Astrocyte (in vitro differentiated cells and primary cell): ENCODE results near the gene SMG7. TPM values are rescaled to one million over a fixed set of nuclear protein-coding genes. Genes with fewer than 3 reads are reported as not detected.

Experiments used
- DNase-seq: peaks from one replicate; pipeline ENCODE4 v3.0.0-alpha.2; 2010; ENCODE audit warnings: low read depth
- FAIRE-seq: peaks from 2 replicates; lab custom pipeline; 2011; peaks lifted over from hg19 to GRCh38; lab: Jason Lieb, UNC
- H2AFZ ChIP-seq: 2 replicates; pipeline ENCODE4 v1.6.0; 2012; ENCODE audit warnings: low read depth, low read length, inconsistent platforms
- H3K27ac ChIP-seq: 2 replicates; pipeline ENCODE4 v1.5.1; 2011; ENCODE audit warnings: low read depth, low read length, inconsistent platforms
- H3K27me3 ChIP-seq: 2 replicates; pipeline ENCODE4 v1.6.0; 2011; ENCODE audit warnings: low read length, inconsistent platforms; ENCODE audit not compliant: insufficient read depth
- H3K36me3 ChIP-seq: 2 replicates; pipeline ENCODE4 v1.5.1; 2011; ENCODE audit warnings: low read length, inconsistent platforms; ENCODE audit not compliant: insufficient read depth
- H3K4me1 ChIP-seq: 2 replicates; pipeline ENCODE4 v1.5.1; 2011; ENCODE audit warnings: low read length, inconsistent platforms; ENCODE audit not compliant: insufficient read depth
- H3K4me2 ChIP-seq: 2 replicates; pipeline ENCODE4 v1.6.0; 2012; ENCODE audit warnings: low read length, inconsistent platforms
- H3K4me3 ChIP-seq: 2 replicates; pipeline ENCODE4 v1.5.1; 2011; ENCODE audit warnings: low read depth, mild to moderate bottlenecking, low read length, inconsistent platforms; ENCODE audit not compliant: insufficient read depth
- H3K79me2 ChIP-seq: 2 replicates; pipeline ENCODE4 v1.6.0; 2012; ENCODE audit warnings: mild to moderate bottlenecking, low read length, inconsistent platforms; ENCODE audit not compliant: insufficient read depth
- H3K9ac ChIP-seq: 2 replicates; pipeline ENCODE4 v1.6.0; 2012; ENCODE audit warnings: mild to moderate bottlenecking, low read length, inconsistent platforms
- H3K9me3 ChIP-seq: 2 replicates; pipeline ENCODE4 v1.5.1; 2012; ENCODE audit warnings: low read depth, mild to moderate bottlenecking, low read length, inconsistent platforms; ENCODE audit not compliant: insufficient read depth
- H4K20me1 ChIP-seq: 2 replicates; pipeline ENCODE4 v1.6.0; 2012; ENCODE audit warnings: low read length, inconsistent platforms; ENCODE audit not compliant: insufficient read depth
- H3K27ac Mint-ChIP-seq: one replicate; pipeline ENCODE4 v1.8.0; 2021; ENCODE audit warnings: mild to moderate bottlenecking, mixed read lengths; ENCODE audit not compliant: unreplicated experiment
- H3K27me3 Mint-ChIP-seq: one replicate; pipeline ENCODE4 v1.8.0; 2021; ENCODE audit warnings: low read depth, mixed read lengths; ENCODE audit not compliant: unreplicated experiment
- H3K36me3 Mint-ChIP-seq: one replicate; pipeline ENCODE4 v1.8.0; 2021; ENCODE audit warnings: low read depth, mixed read lengths; ENCODE audit not compliant: unreplicated experiment
- H3K4me1 Mint-ChIP-seq: one replicate; pipeline ENCODE4 v1.8.0; 2021; ENCODE audit warnings: low read depth, mixed read lengths; ENCODE audit not compliant: unreplicated experiment
- H3K4me3 Mint-ChIP-seq: one replicate; pipeline ENCODE4 v1.8.0; 2021; ENCODE audit warnings: mild to moderate bottlenecking, moderate library complexity, mixed read lengths; ENCODE audit not compliant: unreplicated experiment
- H3K9me3 Mint-ChIP-seq: one replicate; pipeline ENCODE4 v1.8.0; 2021; ENCODE audit warnings: mild to moderate bottlenecking, mixed read lengths; ENCODE audit not compliant: unreplicated experiment
- EZH2 ChIP-seq: IDR thresholded peaks from 2 replicates; pipeline ENCODE4 v1.6.1; 2012; ENCODE audit warnings: mild to moderate bottlenecking, low read length, inconsistent platforms; ENCODE audit not compliant: insufficient read depth
- total RNA-seq: library from RNA; stranded (reverse); gene quantifications from 2 replicates; pipeline ENCODE4 v1.2.1, GENCODE V29; 2021
- TF ChIP-seq, protein P1 (sequence below): IDR thresholded peaks from 2 replicates; pipeline ENCODE4 v1.5.1; 2011; ENCODE audit warnings: low read depth, mild to moderate bottlenecking, inconsistent platforms, low read length, moderate library complexity; ENCODE audit not compliant: insufficient read depth

The SMG7 gene
- total RNA-seq, 1 donor from 2014 or later, result 59.8 TPM

DNA sequence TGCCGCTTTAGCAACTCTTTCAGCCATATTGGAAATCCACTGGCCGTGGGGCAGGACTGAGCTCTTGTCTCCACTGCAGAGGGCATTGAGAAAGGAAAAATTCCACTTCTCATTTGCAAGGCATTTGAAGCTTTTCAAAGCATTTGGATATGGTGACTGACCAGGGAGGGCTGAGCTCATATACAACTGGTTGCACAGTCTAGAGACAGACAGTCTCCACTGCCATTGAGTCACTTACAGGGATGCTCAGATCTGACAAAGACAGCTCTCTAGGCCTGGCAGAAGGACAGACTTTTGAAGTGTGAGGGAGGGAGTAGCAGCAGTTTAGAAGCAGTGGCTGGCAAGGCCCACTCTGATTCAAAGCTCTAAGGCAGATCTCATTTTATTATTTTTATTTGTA is 93.7 kb downstream of the SMG7 start:
- H4K20me1 ChIP-seq, result no peaks in the 10 kb centered on the region
- Mint-ChIP-seq H3K36me3 (peaks cover 5% of the 10 kb centered on the region), H3K4me3 (no peak overlapping the region), H3K27me3 (no peaks in the 10 kb centered on the region), H3K9me3 (no peaks in the 10 kb centered on the region), H3K27ac (no peak overlapping the region), H3K4me1 (peaks cover 30% of the 10 kb centered on the region)
- H3K9ac ChIP-seq, result no peak overlapping the region
- DNase-seq, result no peak
- no peak overlapping the region for H3K4me2 ChIP-seq
- H3K4me3 ChIP-seq, result no peak overlapping the region
- H3K36me3 ChIP-seq, result no peaks in the 10 kb centered on the region
- no peak overlapping the region for H3K27ac ChIP-seq
- no peak for FAIRE-seq
- H3K79me2 ChIP-seq, result no peaks in the 10 kb centered on the region
- peaks cover 21% of the 10 kb centered on the region for H3K4me1 ChIP-seq
- H3K27me3 ChIP-seq, result no peaks in the 10 kb centered on the region
- no peak overlapping the region for H2AFZ ChIP-seq
- no peaks in the 10 kb centered on the region for H3K9me3 ChIP-seq
- no peak for TF ChIP-seq EZH2
- TF ChIP-seq, protein P1, sequence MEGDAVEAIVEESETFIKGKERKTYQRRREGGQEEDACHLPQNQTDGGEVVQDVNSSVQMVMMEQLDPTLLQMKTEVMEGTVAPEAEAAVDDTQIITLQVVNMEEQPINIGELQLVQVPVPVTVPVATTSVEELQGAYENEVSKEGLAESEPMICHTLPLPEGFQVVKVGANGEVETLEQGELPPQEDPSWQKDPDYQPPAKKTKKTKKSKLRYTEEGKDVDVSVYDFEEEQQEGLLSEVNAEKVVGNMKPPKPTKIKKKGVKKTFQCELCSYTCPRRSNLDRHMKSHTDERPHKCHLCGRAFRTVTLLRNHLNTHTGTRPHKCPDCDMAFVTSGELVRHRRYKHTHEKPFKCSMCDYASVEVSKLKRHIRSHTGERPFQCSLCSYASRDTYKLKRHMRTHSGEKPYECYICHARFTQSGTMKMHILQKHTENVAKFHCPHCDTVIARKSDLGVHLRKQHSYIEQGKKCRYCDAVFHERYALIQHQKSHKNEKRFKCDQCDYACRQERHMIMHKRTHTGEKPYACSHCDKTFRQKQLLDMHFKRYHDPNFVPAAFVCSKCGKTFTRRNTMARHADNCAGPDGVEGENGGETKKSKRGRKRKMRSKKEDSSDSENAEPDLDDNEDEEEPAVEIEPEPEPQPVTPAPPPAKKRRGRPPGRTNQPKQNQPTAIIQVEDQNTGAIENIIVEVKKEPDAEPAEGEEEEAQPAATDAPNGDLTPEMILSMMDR, result no peak

DNA sequence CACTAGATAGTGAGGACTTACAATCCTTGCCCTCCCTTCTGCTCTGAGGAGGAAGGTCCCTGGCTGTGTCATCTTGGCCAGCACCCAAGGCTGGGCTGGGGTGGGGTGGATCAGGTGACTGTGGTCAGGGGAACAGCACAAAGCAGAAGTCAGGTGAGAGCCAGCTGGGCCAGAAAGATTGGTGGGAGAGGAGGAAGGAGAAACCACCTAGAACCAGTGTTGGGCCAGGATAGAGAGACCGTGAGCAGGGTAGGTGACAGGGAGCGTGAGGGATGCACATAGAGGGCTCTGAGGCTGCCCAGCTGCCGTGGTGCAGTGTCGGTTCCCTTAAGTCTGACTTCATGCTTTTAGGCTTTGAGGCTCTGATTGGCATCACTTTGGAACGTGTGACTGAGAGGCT is 95.3 kb downstream of the SMG7 start:
- no peaks in the 10 kb centered on the region for H3K9me3 ChIP-seq
- H3K27ac ChIP-seq, result no peak overlapping the region
- no peaks in the 10 kb centered on the region for H4K20me1 ChIP-seq
- no peak overlapping the region for H2AFZ ChIP-seq
- no peaks in the 10 kb centered on the region for H3K79me2 ChIP-seq
- FAIRE-seq, result no peak
- no peaks in the 10 kb centered on the region for H3K9me3 Mint-ChIP-seq
- H3K27me3 ChIP-seq, result no peaks in the 10 kb centered on the region
- H3K27ac Mint-ChIP-seq, result peak overlapping the region; percentile 93
- peak overlapping the region; percentile 10 for H3K9ac ChIP-seq
- H3K4me2 ChIP-seq, result peak overlapping the region; percentile 35
- TF ChIP-seq, protein P1, result no peak
- no peak for TF ChIP-seq EZH2
- peaks cover 21% of the 10 kb centered on the region for H3K4me1 ChIP-seq
- peak; percentile 43 for DNase-seq
- H3K4me3 Mint-ChIP-seq, result no peak overlapping the region
- no peaks in the 10 kb centered on the region for H3K36me3 ChIP-seq
- peaks cover 30% of the 10 kb centered on the region for H3K4me1 Mint-ChIP-seq
- H3K27me3 Mint-ChIP-seq, result no peaks in the 10 kb centered on the region
- no peak overlapping the region for H3K4me3 ChIP-seq
- peaks cover 5% of the 10 kb centered on the region for H3K36me3 Mint-ChIP-seq

DNA sequence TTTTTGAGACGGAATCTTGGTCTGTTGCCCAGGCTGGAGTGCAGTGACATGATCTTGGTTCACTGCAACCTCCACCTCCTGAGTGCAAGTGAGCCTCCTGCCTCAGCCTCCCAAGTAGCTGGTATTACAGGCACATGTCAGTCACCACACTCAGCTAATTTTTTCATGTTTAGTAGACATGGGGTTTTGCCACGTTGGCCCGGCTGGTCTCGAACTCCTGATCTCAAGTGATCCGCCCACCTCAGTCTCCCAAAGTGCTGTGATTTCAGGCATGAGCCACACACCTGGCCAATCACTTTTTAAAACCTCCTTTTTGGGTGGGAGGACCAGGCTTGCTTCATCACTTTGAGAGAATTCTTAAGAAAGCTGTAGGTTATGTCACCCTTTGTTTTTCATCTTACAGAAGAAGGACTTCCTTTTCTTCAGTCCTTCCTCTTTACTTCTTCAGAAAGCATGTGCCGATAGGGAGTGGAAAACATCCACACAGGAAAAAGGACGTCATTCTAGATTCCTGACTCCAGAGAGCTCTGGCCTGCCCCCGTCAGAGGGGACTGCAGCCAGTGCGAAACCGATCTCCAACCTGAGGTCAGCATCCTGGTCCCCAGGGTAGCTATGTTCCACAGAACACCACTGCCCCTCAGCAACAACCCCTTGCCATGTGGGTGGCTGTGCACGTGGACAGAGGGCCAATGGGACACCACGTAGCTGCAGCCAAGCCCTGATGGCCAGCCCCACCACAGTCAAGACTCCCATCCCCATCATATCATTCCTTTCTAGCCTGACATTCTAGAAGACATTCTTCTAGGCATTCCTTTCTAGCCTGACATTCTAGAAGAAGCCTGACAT is 96.1 kb downstream of the SMG7 start:
- Mint-ChIP-seq H3K27me3 (no peaks in the 10 kb centered on the region), H3K4me1 (peaks cover 30% of the 10 kb centered on the region), H3K4me3 (peak overlapping the region; percentile 31), H3K36me3 (no peaks in the 10 kb centered on the region), H3K27ac (peak overlapping the region; percentile 98), H3K9me3 (peaks cover 1% of the 10 kb centered on the region)
- H3K27me3 ChIP-seq, result no peaks in the 10 kb centered on the region
- peak; percentile 24 for DNase-seq
- no peak for TF ChIP-seq EZH2
- TF ChIP-seq, protein P1, result no peak
- peak overlapping the region; percentile 54 for H3K4me2 ChIP-seq
- no peak overlapping the region for H2AFZ ChIP-seq
- peak overlapping the region; percentile 41 for H3K9ac ChIP-seq
- peak overlapping the region; percentile 51 for H3K27ac ChIP-seq
- H3K36me3 ChIP-seq, result no peaks in the 10 kb centered on the region
- FAIRE-seq, result no peak
- no peak overlapping the region for H3K4me3 ChIP-seq
- peaks cover 21% of the 10 kb centered on the region for H3K4me1 ChIP-seq
- no peaks in the 10 kb centered on the region for H3K9me3 ChIP-seq
- H3K79me2 ChIP-seq, result no peaks in the 10 kb centered on the region
- no peaks in the 10 kb centered on the region for H4K20me1 ChIP-seq
